Small intestine (tissue), 16 donors: ENCODE data around the gene CRHR2. TPM values are rescaled to one million over a fixed set of nuclear protein-coding genes. Genes with fewer than 3 reads are reported as not detected.

Experiments
- DNase-seq, 2 donors: peaks; one replicate each; pipeline versions ENCODE4 v3.0.0 to v3.0.0-alpha.2; 2013
- FAIRE-seq: peaks from 2 replicates; lab custom pipeline; 2012; peaks lifted over from hg19 to GRCh38; lab: Jason Lieb, UNC
- H3K27ac ChIP-seq, 3 donors: one replicate each; pipeline ENCODE4 v1.5.1; 2013; ENCODE audit warnings: low read length in 2 of 3, mild to moderate bottlenecking in 2 of 3, control low read depth in 1 of 3, inconsistent platforms in 1 of 3, low read depth in 1 of 3, moderate library complexity in 1 of 3
- H3K27me3 ChIP-seq, 3 donors: one replicate each; pipeline ENCODE4 v1.6.1; 2013; ENCODE audit warnings: low read length in 3 of 3, inconsistent platforms in 1 of 3; ENCODE audit not compliant: control insufficient read depth in 3 of 3, insufficient read depth in 3 of 3
- H3K36me3 ChIP-seq, 3 donors: one replicate each; pipeline ENCODE4 v1.6.1; 2013; ENCODE audit warnings: low read length in 3 of 3, inconsistent platforms in 1 of 3, low read depth in 1 of 3, mild to moderate bottlenecking in 1 of 3, moderate library complexity in 1 of 3; ENCODE audit not compliant: control insufficient read depth in 3 of 3, insufficient read depth in 2 of 3
- H3K4me1 ChIP-seq, 3 donors: one replicate each; pipeline ENCODE4 v1.6.1; 2013; ENCODE audit warnings: low read length in 2 of 3, inconsistent platforms in 1 of 3, low read depth in 1 of 3, mild to moderate bottlenecking in 1 of 3, moderate library complexity in 1 of 3; ENCODE audit not compliant: control insufficient read depth in 3 of 3, insufficient read depth in 2 of 3
- H3K4me3 ChIP-seq, 3 donors: one replicate each; pipeline ENCODE4 v1.5.1; 2013; ENCODE audit warnings: low read length in 3 of 3, control low read depth in 1 of 3, inconsistent platforms in 1 of 3, low read depth in 1 of 3, mild to moderate bottlenecking in 1 of 3, moderate library complexity in 1 of 3
- H3K9me3 ChIP-seq, 2 donors: one replicate each; pipeline ENCODE4 v1.6.1; 2013; ENCODE audit warnings: low read depth in 1 of 2, low read length in 1 of 2; ENCODE audit not compliant: control insufficient read depth in 2 of 2, insufficient read depth in 1 of 2
- WGBS, 3 donors: extraction: QIAGEN DNeasy Blood & Tissue Kit; methylation state at CpG; one replicate each; pipeline ENCODE4 v1.1.7; 2013; 5-methylcytosine and 5-hydroxymethylcytosine counted together
- long read RNA-seq, 10 donors: transcript quantifications; one replicate each; lab custom pipeline, GENCODE V29; 2026
- polyA plus RNA-seq, 4 donors: library from polyadenylated mRNA; stranded (reverse) in 3 of 4; unstranded in 1 of 4; fragments of 200-250 nt in 3 of 4; fragments of 120-200 nt in 1 of 4; gene quantifications; one replicate each; pipeline versions ENCODE4 v1.2.1 to v1.2.3, GENCODE V29; 2013
- donor health status: healthy with polysubstance abuse.
- donor health status: control.
- donor health status: control.
- donor health status: Bipolar disorder and iron deficiency.
- donor health status: healthy.

The CRHR2 gene
- under 1 TPM in 2 of 4 donors, not detected in 2; 0.04 to 0.32 TPM for polyA plus RNA-seq
- long read RNA-seq, donor 1 = 0 reads
- long read RNA-seq, donor 2 = 0 reads
- long read RNA-seq, donor 3 = 0 reads
- long read RNA-seq, donor 4 = 0 reads
- long read RNA-seq, donor 5 = 0 reads
- long read RNA-seq, donor 6 = 0 reads
- long read RNA-seq, donor 7 = 0 reads
- long read RNA-seq, donor 8 = 0 reads
- long read RNA-seq, donor 9 = 0 reads
- long read RNA-seq, donor 10 = 0 reads

DNA sequence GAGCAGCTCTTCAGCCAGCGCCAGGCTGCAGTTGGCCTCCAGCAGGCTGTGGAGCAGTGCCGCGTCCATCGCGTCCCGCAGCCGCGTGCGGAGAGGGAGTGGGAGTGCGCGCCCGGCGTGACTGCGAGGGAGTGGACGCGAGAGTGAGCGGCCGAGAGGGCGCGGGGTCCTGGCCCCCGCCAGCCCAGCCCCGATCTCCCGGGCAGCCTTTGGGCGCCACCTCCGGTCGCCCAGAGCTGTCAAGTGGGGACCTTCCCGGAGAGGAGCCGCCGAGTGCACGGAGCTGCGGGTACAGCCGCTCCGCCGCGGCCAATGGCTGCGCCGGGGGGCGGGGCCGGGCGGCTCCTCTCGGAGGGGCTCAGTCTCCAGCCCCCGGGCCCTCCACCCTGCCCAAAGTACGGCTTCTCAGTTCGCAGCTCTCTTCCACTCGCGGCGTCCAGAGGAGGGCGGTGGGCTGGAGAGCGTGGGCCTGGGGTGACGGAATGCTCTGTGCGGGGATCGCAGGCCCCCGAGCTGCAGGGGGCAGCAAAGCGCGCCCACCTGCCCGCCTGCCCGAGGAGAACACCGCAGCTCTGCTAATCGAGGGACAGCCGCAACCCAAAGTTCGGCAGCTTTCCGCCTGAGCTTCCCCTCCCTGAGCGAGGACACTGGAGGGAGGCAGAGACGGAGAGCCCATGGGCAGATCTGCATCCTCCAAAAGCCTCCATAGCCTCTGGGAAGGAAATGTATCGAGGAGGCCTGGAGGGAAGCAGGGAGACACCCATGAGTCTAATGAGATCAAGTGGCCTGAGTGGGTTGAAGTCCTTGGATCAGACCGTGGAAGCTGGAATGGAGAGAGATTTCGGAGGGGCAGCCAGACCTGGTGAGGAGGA is at the start of gene CRHR2:
Gene CRHR2 (minus strand): TSS at position 245 of the 872 bp plus-strand sequence. CDS start 176 bp downstream, at position 69.
- no peaks in the 10 kb centered on the region for H3K36me3 ChIP-seq
- DNase-seq (peak in 1 of 2 donors; percentile 57), FAIRE-seq (no peak)
- H3K4me1 ChIP-seq = peaks cover 0 to 5% (median 0%) of the 10 kb centered on the region in 3 donors
- H3K4me3 ChIP-seq = peak within 1 kb of the TSS in 2 of 3 donors; percentile 22 to 27
- H3K27ac ChIP-seq = no peak within 1 kb of the TSS
- 4 to 7% (median 6%) methylated on average over 56 to 67 of the region's 67 CpGs for WGBS, 3 donors
- H3K27me3 ChIP-seq = peaks cover 0 to 56% (median 30%) of the 10 kb centered on the region in 3 donors
- no peaks in the 10 kb centered on the region for H3K9me3 ChIP-seq

DNA sequence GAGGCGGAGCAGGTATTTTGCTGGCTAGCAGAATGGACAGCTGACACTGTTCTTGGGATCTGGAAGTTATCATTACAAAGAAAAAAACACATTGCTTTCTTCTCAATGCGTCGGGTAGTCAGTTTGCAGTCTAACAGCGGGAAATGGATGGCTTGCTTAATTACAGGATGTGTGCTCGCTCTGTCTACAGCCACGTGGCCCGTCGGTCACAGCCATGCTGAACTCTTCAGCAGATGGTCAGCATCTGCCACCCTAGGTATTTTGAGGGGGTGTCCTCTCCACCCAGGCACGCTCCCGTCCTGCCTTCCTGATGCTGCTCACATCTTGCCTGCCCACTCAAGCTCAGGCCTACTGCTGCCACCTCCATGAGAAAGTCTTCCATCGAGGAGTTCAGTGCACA is 49.3 kb upstream of the CRHR2 start:
- Histone ChIP-seq H3K4me3 (no peak overlapping the region), H3K36me3 (no peaks in the 10 kb centered on the region), H3K27ac (no peak overlapping the region), H3K9me3 (peaks cover 0 to 5% of the 10 kb centered on the region in 2 donors), H3K4me1 (no peaks in the 10 kb centered on the region), H3K27me3 (peaks cover 0 to 7% (median 2%) of the 10 kb centered on the region in 3 donors)
- 61 to 76% (median 74%) methylated on average over 11 of the region's 11 CpGs for WGBS, 3 donors
- DNase-seq (no peak), FAIRE-seq (no peak)

DNA sequence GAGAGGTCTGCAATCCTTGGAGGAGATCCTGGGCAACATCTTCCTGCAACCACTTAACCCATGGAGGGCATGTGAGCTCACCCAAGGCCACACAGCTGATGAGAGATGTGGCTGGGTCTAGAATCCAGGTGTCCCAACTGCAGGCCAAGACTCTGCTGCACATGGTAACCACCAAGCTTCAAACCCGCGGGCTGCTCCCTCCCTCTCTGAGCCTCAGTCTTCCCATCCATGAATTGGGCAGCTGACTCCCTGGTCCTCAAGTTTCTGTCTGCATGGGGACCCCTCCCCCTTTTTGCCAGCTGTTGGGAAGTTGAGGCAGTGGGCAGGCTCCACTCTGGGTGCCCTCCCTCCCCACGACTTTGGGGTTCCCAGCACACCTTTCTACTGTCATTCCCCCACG is 48.7 kb upstream of the CRHR2 start:
- FAIRE-seq = no peak
- H3K4me3 ChIP-seq = no peak overlapping the region
- H3K27ac ChIP-seq = no peak overlapping the region
- H3K4me1 ChIP-seq = no peaks in the 10 kb centered on the region
- WGBS, 3 donors = 78 to 79% (median 79%) methylated on average over 4 of the region's 4 CpGs
- peaks cover 0 to 7% (median 2%) of the 10 kb centered on the region in 3 donors for H3K27me3 ChIP-seq
- peaks cover 0 to 5% of the 10 kb centered on the region in 2 donors for H3K9me3 ChIP-seq
- no peak for DNase-seq
- H3K36me3 ChIP-seq = no peaks in the 10 kb centered on the region

DNA sequence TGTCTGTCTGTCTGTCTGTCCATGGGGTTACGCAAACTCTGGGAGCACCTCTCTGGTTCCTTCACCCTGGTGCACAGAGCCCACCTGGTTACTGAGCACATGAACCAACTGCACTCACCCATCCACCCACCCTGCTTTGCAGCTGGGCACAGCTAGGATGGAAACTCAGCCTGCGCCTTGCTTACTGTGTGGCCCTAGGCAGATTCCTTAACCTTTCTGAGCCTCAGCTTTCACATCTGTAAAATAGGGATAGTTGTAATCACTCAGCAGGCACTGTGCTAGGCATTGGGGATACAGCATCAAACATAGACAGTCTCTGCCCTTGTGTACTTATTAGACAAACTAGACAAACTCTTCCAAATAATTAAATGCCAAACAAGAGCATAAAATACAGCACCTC is 47.8 kb upstream of the CRHR2 start:
- FAIRE-seq (no peak), DNase-seq (no peak)
- 89 to 98% (median 98%) methylated on average over 2 of the region's 2 CpGs for WGBS, 3 donors

DNA sequence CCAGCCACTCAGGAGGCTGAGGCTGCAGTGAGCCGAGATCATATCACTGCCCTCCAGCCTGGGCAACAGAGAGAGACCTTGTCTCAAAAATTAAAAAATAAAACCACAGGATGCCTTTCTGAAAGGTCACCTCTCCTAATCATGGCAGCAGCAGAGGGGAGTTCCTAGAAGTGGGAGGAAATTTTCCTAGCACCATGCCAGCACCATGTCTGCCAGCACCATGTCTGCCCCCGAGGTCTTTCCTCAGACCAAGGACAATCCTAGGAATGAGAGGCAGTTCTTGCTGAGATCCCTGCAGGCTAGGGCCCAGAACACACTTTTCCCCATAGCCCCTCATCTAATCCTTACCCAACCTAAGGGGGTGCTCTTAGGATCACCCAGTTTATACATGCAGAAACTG is 47.4 kb upstream of the CRHR2 start:
- Histone ChIP-seq H3K4me3 (no peak overlapping the region), H3K27me3 (peaks cover 0 to 10% (median 2%) of the 10 kb centered on the region in 3 donors), H3K9me3 (no peaks in the 10 kb centered on the region), H3K27ac (no peak overlapping the region), H3K36me3 (no peaks in the 10 kb centered on the region), H3K4me1 (no peaks in the 10 kb centered on the region)
- DNase-seq (no peak), FAIRE-seq (no peak)
- 64 to 81% (median 76%) methylated on average over 2 of the region's 2 CpGs for WGBS, 3 donors

More for the DNA sequence above, 47.8 kb upstream of the CRHR2 start:
- H3K4me3 ChIP-seq = no peak overlapping the region
- no peaks in the 10 kb centered on the region for H3K36me3 ChIP-seq
- H3K27me3 ChIP-seq = peaks cover 0 to 10% (median 2%) of the 10 kb centered on the region in 3 donors
- no peaks in the 10 kb centered on the region for H3K4me1 ChIP-seq
- H3K9me3 ChIP-seq = peaks cover 0 to under 1% of the 10 kb centered on the region in 2 donors
- no peak overlapping the region for H3K27ac ChIP-seq

DNA sequence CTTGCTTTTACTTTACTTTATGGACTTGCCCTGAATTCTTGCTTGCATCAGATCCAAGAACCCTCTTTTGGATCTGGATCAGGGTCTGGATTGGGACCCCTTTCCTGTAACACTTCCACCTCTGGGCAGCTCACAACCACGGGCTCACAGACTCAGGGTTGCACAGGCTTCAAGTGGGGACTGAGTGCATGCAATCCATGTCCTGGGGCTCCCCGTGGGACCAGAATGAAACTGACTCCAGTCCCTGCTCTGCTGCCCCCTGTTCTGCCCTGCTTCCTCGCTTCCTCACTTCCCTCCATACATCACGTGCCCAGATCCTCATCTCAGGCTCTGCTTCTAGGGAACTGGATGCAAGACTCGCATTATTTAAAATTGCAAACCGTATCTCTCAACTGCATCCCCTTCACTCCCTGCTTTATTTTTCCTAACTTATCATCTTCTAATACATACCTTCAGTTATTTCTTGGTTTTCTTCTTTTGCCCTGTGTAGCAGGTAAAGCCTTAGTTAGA is 46.4 kb upstream of the CRHR2 start:
- Histone ChIP-seq H3K27me3 (peaks cover 0 to 10% (median 2%) of the 10 kb centered on the region in 3 donors), H3K9me3 (no peaks in the 10 kb centered on the region), H3K27ac (no peak overlapping the region), H3K4me3 (no peak overlapping the region), H3K4me1 (no peaks in the 10 kb centered on the region), H3K36me3 (no peaks in the 10 kb centered on the region)
- WGBS, 3 donors = 70 to 75% (median 72%) methylated on average over 6 of the region's 6 CpGs
- no peak for DNase-seq
- no peak for FAIRE-seq

DNA sequence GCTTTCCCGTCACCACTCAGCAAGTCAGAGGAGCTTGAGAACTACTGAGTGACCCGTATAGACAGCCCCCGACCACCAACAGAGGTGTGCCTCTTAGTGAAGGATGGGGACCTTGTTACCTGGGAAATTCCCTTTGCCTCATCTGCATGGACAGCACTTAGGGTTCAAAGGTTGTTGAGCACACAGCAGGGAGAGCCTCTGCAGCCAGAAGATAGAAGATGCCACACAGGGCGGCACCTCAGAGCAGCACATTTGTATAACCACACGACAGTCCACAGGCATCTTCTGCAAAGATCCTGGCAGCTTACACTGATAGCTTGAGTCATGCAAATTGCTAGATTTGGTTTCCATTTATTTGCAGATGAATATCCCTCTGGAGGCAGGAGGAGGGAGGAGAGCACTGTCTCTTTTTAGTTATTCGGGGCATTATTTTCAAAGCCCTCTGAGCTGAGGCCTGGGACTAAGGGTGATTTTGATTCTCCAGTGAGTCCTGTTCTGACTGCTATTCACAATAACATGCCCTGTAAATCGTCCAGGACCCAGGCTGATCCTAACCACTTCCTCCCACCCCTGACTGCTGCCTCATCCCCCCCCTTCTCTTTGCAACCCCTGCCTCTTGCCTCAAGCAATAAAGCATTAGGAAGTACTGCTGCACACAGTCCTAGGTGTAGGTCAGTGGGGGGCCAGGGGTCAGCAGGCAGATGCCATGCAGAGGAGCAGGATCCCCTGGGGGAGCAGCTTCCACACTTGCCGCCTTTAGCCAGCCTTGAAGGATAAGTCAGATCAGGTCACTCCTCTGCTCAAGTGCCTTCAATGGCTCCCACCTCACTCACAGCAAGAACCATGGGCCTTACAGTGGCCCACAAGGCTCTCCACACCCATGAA is 45.0 kb upstream of the CRHR2 start:
- Histone ChIP-seq H3K4me3 (no peak overlapping the region), H3K27me3 (peaks cover 0 to 10% (median 2%) of the 10 kb centered on the region in 3 donors), H3K9me3 (peaks cover 0 to 3% of the 10 kb centered on the region in 2 donors), H3K4me1 (no peaks in the 10 kb centered on the region), H3K27ac (peak overlapping the region in 1 of 3 donors; percentile 11), H3K36me3 (no peaks in the 10 kb centered on the region)
- 48 to 50% (median 48%) methylated on average over 8 of the region's 8 CpGs for WGBS, 3 donors
- DNase-seq (peak; percentile 25 to 40), FAIRE-seq (no peak)
